ENCODE data around the gene IGF2R. TPM values are rescaled to one million over a fixed set of nuclear protein-coding genes. Genes with fewer than 3 reads are reported as not detected.

IGF2R gene
- total RNA-seq, 1 experiment from 2014 or later: 92.2 TPM

DNA sequence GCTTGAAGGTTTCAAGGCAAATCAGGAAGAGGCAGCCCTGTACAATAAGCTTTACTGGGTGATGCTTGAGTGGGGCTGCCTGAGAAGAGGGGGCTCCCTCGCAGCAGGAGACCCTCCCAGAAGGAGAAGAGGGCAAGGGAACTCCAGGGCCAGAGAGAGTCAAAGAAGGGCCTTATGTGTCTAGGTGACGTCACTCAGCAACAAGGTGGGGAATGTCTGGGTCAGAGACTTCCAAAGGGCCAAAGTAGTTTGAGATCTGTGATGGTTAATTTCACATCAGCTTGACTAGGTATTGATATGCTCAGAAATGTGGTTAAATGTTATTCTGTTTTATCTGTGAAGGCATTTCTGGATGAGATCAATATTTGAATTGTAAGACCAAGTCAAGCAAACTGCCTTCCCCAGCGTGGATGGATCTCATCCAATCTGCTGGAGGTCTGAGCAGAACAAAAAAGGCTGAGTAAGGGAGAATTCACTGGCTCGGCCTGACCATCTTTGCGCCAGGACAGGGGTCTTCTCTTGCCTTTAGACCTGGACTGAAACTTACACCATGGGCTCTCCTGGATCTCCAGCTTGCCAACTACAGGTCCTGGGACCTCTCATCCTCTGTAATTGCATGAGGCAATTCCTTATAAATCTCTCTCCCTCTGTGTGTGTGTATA is 42.2 kb upstream of the IGF2R start:
- ChIA-PET CTCF (no interaction called here), POLR2A (no interaction called here)
- no peak overlapping the region for H3K27ac Mint-ChIP-seq (ENCODE audit: unreplicated experiment)
- H3K27me3 ChIP-seq (replicated peaks; ENCODE audit: control insufficient read depth, insufficient read depth, low read length): no peaks in the 10 kb centered on the region
- no peaks in the 10 kb centered on the region for H3K4me1 ChIP-seq
- no peak for DNase-seq
- H3K4me3 ChIP-seq (ENCODE audit: low read depth, low read length): no peak overlapping the region
- no peaks in the 10 kb centered on the region for H3K4me1 Mint-ChIP-seq (ENCODE audit: low read depth, unreplicated experiment)
- H3K36me3 ChIP-seq (ENCODE audit: control insufficient read depth, insufficient read depth, low read length): no peaks in the 10 kb centered on the region
- H3K27me3 Mint-ChIP-seq (ENCODE audit: insufficient read depth, unreplicated experiment): peaks cover 7% of the 10 kb centered on the region
- H3K36me3 Mint-ChIP-seq (ENCODE audit: insufficient read depth, unreplicated experiment): no peaks in the 10 kb centered on the region
- no TSS peak for BruUV-seq (replicated peaks)
- intact Hi-C loops (cut with micrococcal nuclease; ENCODE audit: unreplicated experiment): no loop called here
- peaks cover 11% of the 10 kb centered on the region for H3K9me3 Mint-ChIP-seq (ENCODE audit: unreplicated experiment)
- TF ChIP-seq, protein P1, sequence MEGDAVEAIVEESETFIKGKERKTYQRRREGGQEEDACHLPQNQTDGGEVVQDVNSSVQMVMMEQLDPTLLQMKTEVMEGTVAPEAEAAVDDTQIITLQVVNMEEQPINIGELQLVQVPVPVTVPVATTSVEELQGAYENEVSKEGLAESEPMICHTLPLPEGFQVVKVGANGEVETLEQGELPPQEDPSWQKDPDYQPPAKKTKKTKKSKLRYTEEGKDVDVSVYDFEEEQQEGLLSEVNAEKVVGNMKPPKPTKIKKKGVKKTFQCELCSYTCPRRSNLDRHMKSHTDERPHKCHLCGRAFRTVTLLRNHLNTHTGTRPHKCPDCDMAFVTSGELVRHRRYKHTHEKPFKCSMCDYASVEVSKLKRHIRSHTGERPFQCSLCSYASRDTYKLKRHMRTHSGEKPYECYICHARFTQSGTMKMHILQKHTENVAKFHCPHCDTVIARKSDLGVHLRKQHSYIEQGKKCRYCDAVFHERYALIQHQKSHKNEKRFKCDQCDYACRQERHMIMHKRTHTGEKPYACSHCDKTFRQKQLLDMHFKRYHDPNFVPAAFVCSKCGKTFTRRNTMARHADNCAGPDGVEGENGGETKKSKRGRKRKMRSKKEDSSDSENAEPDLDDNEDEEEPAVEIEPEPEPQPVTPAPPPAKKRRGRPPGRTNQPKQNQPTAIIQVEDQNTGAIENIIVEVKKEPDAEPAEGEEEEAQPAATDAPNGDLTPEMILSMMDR (IDR thresholded peaks at IDR 0.05; ENCODE audit: insufficient read depth in 1 of 2, low read depth in 1 of 2, low read length in 1 of 2, severe bottlenecking in 1 of 2, unreplicated experiment in 1 of 2): no peak
- no peaks in the 10 kb centered on the region for H3K9me3 ChIP-seq
- no peak overlapping the region for H3K4me3 Mint-ChIP-seq (ENCODE audit: unreplicated experiment)

DNA sequence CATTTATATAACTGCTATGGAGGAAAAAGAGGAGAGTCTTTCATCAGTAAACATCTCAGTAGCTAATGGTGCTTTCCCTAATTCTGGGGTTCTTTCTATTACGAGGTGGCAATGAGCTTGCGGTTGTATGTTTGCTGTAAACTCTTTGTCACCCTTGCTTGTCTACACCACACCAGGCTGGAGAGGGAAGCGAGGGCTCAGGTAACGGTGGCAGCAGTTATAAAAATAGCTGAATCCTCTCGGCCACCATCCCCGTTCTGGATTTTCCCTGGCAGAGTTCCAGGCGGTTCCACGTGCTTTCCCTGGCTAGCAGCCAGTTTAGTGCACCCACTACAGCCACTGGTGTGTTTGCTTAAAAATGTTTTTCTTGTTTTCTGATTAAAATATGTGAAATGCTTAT is 39.1 kb upstream of the IGF2R start:
- intact Hi-C loops (cut with micrococcal nuclease; ENCODE audit: unreplicated experiment): no loop called here
- Histone ChIP-seq H3K4me3 (ENCODE audit: low read depth, low read length) (no peak overlapping the region), H3K27me3 (replicated peaks; ENCODE audit: control insufficient read depth, insufficient read depth, low read length) (peaks cover 2% of the 10 kb centered on the region; the same call in 1 of the 2 replicates), H3K9me3 (no peaks in the 10 kb centered on the region), H3K36me3 (ENCODE audit: control insufficient read depth, insufficient read depth, low read length) (no peaks in the 10 kb centered on the region), H3K4me1 (no peaks in the 10 kb centered on the region)
- ChIA-PET CTCF (no interaction called here), POLR2A (no interaction called here)
- Mint-ChIP-seq H3K27ac (ENCODE audit: unreplicated experiment) (no peak overlapping the region), H3K36me3 (ENCODE audit: insufficient read depth, unreplicated experiment) (no peaks in the 10 kb centered on the region), H3K9me3 (ENCODE audit: unreplicated experiment) (no peaks in the 10 kb centered on the region), H3K4me1 (ENCODE audit: low read depth, unreplicated experiment) (no peaks in the 10 kb centered on the region), H3K4me3 (ENCODE audit: unreplicated experiment) (no peak overlapping the region), H3K27me3 (ENCODE audit: insufficient read depth, unreplicated experiment) (peaks cover 5% of the 10 kb centered on the region)
- DNase-seq: no peak
- BruUV-seq (replicated peaks): no TSS peak
- TF ChIP-seq, protein P1 (IDR thresholded peaks at IDR 0.05; ENCODE audit: insufficient read depth in 1 of 2, low read depth in 1 of 2, low read length in 1 of 2, severe bottlenecking in 1 of 2, unreplicated experiment in 1 of 2): no peak

DNA sequence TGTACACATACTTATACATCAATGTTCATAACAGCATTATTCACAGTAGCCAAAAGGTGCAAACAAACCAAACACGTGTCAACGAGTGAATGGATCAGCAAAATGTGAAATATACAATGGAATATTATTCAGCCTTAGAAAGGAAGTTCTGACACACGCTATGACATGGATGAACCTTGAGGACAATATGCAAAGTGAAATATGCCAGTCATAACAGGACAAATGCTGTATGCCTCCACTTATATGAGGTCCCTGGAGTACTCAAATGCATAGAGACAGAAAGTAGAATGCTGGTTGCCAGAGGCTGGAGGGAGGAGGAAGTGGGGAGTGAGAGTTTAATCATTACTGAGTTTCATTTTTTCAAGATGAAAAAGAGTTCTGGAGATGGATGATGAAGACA is 37.8 kb upstream of the IGF2R start:
- TF ChIP-seq, protein P1 (IDR thresholded peaks at IDR 0.05; ENCODE audit: insufficient read depth in 1 of 2, low read depth in 1 of 2, low read length in 1 of 2, severe bottlenecking in 1 of 2, unreplicated experiment in 1 of 2): no peak
- H3K4me1 Mint-ChIP-seq (ENCODE audit: low read depth, unreplicated experiment): no peaks in the 10 kb centered on the region
- H3K9me3 Mint-ChIP-seq (ENCODE audit: unreplicated experiment): no peaks in the 10 kb centered on the region
- H3K36me3 Mint-ChIP-seq (ENCODE audit: insufficient read depth, unreplicated experiment): no peaks in the 10 kb centered on the region
- Histone ChIP-seq H3K4me3 (ENCODE audit: low read depth, low read length) (no peak overlapping the region), H3K27me3 (replicated peaks; ENCODE audit: control insufficient read depth, insufficient read depth, low read length) (peaks cover 2% of the 10 kb centered on the region; the same call in 1 of the 2 replicates), H3K36me3 (ENCODE audit: control insufficient read depth, insufficient read depth, low read length) (no peaks in the 10 kb centered on the region), H3K9me3 (0 out of 2 replicates have a peak, but pooled peaks cover 4% of the 10 kb centered on the region), H3K4me1 (no peaks in the 10 kb centered on the region)
- CTCF ChIA-PET: no interaction called here
- no TSS peak for BruUV-seq (replicated peaks)
- intact Hi-C loops (cut with micrococcal nuclease; ENCODE audit: unreplicated experiment): no loop called here
- POLR2A ChIA-PET: no interaction called here
- DNase-seq: no peak
- no peak overlapping the region for H3K4me3 Mint-ChIP-seq (ENCODE audit: unreplicated experiment)
- H3K27me3 Mint-ChIP-seq (ENCODE audit: insufficient read depth, unreplicated experiment): peaks cover 5% of the 10 kb centered on the region
- H3K27ac Mint-ChIP-seq (ENCODE audit: unreplicated experiment): no peak overlapping the region
